GM18858 (cell line): ENCODE measurements around the gene ZNF341.
"Not testable (repeated sequence)": the region's sequence is repeated elsewhere in the genome, so short reads cannot be mapped to it uniquely, and the experiment has no call there.

Experiments
- ATAC-seq: cut with Tn5 transposase; IDR thresholded peaks from one replicate; pipeline ENCODE4 v1.9.1; 2021; ENCODE audit not compliant: unreplicated experiment

Gene ZNF341

DNA sequence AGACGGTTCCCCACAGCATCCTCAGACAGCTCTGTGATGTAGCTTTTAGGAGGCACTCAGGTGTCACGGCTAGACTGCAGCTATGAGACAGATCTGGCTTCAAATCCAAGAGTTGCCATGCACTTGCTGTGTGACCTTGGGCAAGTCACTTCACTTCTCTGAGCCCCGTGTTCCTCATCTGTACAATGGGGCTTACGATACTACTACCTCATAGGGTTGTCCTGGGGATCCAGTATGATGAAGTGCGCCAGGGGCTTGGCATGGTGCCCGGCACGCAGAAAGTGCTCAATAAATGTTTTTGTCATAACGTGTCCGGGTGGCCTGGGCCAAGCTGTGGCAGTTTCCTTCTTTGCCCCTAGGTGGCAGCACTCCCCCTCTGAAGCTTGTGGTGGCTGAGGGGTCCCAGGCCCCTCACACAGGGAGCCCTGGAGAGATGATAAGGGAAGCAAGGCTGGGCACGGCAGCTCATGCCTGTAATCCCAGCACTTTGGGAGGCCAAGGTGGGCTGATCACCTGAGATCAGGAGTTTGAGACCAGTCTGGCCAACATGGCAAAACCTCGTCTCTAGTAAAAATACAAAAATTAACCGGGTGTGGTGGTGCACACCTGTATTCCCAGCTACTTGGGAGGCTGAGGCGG lies 60.3 kb downstream of the ZNF341 start:
- no peak for ATAC-seq

DNA sequence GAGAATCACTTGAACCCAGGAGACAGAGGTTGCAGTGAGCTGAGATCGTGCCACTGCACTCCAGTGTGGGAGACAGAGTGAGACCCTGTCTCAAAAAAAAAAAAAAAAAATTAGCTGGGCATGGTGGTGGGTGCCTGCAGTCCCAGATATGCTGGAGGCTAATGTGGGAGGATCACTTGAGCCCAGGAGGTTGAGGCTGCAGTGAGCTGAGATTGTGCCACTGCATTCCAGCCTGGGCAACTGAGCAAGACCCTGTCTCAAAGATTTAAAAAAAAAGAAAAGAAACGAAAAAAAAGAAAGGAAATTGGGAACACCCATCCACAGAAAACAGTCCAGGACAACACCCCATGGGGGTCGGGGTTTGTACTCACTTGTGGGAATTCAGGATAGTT lies 60.8 kb downstream of the ZNF341 start:
- ATAC-seq = not testable (repeated sequence)

DNA sequence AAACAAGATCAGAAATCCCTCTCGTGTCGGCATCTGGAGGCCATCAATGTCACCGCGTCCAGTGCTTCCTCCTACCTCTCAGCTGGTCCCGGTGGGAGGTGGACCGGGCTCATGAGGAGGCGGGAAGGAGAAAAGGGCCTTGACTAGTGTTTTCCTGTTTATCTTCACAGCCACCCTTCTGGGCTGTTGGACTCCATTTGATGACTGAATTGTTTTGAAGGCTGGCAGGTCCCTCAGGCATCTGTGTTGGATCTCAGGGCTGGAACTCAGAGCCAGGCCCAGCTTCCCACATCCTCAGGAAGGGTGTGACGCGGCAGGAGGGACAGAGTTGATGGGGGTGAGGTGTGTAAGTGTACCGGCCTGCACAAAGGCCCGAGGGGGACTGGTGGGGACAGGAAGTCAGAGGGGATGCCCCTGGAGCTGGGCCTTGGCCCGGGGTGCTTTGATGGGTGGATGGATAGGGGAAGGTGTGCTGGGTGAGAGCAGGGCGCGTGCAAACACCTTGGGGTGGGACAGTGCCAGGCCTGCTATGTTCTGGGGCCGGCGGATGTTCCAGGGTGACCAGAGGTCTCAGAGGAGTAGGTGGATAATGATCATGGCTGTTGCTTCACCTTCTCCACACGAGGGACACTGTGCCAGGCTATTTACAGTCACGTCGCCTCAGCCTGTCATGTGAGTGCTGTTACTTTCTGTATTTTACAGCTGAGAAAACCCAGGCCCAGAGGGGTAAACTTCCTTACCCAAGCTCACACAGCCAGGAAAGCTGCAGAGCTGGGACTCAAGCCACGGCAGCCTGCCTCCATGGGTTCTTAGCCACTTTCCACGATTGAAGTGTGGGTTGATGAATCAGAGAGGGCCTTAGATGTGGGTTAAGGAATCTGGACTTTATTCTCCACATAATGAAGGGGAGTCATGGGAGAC lies 61.5 kb downstream of the ZNF341 start:
- no peak for ATAC-seq

DNA sequence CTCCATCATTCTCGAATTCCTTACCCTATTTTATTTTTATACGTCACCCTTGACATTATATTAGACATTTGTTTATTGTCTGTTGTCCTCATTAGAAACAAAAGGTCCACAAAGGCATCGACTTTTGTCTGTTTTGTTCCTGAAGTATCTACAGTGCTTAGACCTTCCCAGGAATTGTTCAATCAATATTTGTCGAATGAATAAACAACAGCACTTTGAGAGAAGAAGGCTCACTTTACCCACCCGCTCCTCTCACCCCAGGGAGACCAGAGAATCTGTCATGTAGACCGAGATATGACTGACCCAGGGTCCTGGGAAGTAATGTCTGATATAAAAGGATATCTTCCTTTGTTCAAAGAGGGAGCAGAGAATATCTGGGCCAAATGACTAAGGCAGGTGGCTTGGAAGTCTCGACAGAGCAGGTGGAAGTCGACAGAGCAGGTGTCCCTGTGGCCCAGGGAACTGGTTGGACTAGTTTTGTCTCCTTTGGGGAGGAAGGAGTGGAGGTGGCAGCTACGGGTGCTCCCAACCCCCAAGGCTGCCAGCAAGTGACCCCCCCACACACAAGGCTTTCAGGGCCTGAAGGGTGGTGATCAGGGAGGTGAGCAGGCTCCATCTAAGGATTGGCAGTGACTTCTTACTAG lies 64.6 kb downstream of the ZNF341 start:
- no peak for ATAC-seq

DNA sequence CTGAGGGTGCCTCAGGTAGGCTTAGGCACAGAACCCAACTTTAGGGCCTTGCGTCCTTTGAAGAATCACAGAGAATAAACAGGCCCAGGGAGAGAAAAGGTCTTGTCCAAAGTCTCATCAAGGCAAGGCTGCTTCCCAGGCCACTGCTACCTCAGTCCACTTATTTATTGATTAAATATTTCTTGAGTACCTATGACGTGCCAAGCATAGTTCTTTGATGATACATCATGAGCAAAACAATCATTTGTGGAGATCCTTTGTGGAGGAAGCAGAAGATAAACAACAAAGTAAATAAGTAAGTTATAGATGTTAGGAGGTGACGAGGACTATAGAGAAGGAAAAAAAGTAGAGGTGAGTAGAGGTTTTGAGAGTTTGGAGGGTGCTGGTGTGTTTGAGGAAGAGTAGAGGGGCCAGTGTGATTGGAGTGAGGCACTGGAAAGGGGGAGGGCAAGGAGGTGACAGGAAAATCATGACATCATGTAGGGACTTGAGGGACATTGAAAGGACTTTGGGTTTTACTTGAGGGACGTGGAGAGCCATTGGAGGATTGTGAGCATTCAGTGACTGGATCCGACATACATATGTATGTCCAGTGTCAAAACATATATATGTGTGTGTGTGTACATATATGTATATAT lies 65.2 kb downstream of the ZNF341 start:
- ATAC-seq = no peak

DNA sequence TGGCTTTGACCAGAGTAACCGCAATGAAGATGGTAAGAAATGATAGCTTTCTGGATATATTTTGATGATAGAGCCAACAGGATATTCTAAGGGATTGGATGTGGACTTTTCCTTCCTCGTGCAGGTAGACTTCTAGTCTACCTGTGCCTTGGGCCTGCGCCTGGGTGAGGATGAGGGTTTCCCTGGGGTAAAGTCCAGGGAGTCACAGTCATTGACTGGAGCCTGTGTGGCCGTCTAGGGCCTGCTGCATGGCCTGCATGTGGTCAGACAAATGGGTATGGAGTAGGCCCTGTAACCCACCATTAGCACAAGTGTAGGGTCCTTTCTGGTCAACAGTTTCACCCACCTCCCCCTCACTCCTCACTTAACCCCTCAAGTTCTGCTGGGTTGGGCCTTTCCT lies 66.6 kb downstream of the ZNF341 start:
- ATAC-seq = no peak

DNA sequence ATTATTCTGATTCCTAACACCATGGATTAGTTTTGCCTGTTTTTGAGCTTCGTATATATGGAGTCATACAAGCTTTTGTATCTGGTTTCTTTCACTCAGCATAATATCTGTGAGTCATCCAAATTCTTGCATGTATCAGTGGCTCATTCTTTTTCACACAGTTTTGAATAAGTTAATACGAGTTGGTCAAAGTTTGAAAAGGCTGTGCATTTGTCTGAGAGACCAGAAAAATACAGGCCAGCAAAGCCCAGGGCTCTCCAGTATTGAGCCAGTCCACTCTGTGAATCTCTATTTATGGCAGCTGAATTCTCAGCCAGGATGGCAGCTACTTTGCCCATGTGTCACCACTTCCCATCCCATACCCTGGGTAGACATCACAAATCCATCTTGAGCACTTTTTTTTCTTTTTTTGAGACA lies 72.1 kb downstream of the ZNF341 start:
- no peak for ATAC-seq

DNA sequence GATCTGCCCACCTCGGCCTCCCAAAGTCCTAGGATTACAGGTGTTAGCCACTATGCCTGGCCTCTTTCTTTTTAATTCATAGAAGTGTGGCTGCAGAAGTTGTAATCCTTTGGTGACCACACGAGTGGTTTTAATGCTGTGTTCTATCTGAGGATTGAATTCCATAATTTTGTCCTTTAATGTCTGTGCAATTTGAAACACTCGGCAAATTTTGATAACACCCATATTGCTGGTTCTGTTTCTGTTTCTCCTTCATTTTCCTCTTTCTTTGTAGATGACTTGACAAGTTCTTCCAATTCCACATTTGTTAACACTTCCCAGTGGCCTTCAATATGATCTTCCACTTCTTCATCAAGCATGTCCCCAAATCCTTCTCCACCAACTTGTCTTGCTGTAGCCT lies 76.6 kb downstream of the ZNF341 start:
- no peak for ATAC-seq

DNA sequence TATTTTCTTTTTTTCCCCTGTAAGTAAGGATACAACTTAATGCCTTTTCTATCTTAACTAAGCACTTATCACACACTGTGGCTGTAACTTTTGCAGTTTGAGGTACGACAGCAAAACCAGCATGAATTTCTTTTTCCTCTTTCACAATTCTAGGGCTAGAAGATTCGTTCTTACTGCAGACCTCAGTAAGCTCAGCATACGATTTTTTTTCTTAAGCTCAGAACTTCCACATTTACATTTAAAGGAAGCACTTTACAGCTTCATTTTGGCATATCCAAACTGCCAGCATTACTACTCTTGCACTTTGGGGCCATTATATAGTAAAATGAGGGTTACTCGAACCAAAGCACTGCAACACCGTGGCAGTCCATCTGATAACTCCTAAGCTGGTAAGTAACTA lies 78.5 kb downstream of the ZNF341 start:
- no peak for ATAC-seq

DNA sequence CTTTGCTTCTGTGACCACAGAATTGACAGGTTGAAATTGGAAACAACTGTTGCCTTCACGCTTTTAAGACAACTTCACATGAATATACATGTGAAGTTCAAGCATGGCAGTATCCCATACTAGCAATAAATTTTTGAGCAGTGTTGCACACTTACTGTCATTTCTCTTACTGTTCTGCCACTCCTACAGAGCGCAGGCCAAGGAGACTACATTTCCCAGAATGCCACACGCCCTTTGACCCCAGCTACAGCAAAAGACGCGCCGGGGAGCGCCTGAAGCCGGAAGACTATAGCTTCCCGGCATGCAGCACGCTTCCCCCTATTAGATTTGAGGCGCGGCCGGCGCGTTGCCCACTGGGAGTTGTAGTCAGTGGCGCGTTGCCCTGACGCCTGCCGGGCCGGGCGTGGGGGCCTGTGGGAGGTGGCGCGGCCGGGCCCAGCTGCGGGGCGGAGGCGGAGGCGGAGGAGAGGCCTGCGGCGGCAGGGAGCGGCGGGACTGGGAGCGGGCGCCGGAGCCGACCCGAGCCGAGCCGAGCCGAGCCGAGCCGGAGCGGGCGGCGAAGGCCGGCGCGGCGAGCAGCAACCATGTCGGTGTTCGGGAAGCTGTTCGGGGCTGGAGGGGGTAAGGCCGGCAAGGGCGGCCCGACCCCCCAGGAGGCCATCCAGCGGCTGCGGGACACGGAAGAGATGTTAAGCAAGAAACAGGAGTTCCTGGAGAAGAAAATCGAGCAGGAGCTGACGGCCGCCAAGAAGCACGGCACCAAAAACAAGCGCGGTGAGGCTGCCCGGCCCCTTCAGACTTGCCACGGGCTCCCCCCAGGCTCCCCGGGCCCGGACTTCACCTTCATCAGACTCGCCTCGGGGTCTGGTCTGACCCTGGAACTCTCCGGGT lies 79.3 kb downstream of the ZNF341 start, which contains the start of gene CHMP4B:
CHMP4B (plus strand) TSS at position 464 of the 891 bp plus-strand sequence; CDS start at position 585, 121 bp downstream.
- ATAC-seq = peak; percentile 90

DNA sequence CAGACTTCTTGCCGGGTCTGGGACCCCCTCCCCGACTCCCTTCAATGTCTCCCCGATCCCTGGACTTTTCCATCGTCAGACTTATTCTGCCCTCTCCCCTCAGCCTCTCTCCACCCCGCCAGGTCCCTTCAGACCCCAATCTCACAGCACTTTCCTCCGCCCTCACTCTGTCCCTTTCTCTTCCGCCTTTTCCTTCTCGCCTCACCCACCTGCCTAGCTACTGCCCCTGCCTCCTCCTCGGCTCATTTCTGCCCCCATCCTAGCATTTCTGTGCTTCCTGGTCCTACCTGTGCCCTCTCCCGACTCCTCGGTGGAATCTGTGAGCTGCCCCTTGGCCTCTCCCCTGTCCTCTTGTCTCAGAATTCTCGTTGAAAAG lies 80.0 kb downstream of the ZNF341 start:
- no peak for ATAC-seq

DNA sequence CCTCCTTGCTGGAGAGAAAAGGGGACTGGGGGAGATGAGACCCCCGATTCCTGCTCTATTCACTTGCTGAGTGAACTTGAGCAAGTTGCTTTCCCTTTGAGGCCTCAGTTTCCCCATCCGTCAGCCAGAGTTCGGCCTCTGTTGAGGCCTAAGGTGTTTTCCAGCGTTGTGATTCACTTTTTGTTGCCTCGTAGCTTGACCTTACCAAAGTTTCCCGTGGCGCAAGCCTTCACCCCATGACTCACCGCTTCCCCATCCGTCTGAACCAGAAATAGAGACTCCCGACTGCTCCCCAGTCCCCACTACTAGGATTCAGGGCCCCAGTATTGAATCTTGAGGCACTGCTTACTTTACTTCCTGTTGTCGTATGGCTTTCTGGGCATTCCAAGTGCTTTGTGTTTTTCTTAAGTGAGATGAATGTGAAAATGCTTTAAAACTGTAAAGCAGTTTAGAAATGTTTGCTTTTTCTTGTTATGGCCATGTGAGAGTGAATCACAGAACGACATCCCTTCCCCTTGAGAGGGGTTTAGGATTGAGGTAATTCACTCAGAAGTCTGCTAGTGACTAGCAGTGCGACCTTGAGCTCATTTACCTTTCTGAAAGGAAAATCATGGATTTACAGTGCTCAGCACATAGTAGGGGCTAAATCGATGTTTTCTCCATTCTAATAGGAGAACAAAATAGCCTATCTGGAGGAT lies 80.5 kb downstream of the ZNF341 start:
- ATAC-seq = no peak

DNA sequence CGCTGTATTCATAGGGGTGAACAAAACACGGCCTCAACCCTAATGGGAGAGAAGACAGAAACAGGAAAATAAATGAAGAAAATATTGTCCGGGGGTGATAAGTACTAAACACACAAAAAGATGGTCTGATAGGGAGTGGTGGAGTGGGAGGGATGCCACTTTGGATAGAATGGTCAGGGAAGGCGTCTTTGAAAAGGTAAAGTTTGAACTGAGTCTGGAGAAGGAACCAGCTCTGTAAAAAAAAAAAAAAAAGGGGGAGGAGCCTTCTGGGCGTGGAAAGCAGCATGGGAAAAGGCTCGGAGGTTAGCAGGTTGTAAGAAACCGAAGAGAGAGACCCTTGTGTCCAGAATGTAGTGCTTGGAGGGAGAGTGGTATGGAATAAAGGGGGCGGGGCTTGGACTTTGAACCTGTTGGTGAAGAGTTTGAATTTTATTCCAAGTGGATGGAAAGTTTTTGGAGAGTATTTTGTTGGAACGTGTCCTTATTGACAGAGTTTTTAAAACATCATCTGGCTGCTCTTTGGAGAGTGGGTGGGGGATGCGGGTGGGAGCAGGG lies 81.2 kb downstream of the ZNF341 start:
- no peak for ATAC-seq

DNA sequence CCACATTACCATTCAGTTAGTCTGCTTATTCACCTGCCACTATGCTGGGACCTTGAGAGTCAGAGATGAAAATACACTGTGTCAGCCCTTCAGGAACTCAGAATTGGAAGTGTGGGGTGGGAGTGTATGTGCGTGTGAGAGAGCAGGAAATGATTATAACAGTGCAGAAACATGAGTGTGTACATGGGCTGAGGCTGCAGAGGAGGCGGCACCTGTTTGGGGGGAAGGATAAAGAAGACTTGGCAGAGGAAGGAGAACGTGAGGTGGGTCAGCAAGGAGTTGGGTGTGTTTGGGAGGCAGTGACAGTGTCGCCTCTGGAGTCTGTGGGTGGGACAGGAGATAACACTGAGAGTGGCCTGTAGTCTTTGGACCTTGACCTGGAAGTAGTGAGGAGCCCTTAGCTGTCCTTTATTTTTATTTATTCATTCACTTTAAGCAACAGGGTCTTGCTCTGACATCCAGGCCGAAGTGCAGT lies 82.5 kb downstream of the ZNF341 start:
- ATAC-seq = no peak

DNA sequence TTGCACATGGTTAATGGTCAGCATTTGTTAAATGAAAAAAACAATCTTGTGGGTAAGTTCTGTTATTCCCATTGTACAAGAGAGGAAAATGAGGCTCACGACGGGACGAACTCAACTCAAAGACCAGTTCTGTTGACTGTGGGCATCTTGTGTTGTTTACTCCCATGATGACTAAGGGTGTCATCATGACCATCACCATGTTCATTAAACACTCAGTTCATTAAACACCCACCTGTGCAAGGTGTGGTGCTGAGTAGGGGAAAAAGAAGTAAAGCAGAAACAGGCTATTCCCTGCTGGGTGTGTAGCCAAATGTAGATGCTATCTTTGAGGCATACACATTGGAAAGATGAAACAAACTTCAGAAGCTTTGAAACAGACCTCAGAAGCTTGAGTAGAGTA lies 83.9 kb downstream of the ZNF341 start:
- no peak for ATAC-seq

DNA sequence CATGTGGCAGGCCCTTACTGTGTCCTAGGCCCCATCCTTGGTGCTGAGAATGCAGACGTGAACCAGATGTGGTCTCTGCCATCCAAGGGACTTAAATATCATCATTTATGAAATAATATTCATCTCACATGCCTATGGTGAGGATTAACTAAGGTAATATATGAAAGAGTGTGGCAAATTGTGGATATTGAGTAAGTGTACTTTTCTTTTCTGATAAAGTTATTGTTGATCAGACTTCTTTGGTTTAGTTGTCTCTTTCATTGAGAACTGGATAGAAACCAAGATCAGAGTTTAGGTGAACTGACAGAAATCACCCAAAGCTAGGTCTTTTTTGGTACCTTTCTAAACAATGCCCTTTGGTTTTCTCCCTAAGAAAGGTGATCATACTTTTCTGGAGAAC lies 84.4 kb downstream of the ZNF341 start:
- ATAC-seq = no peak

DNA sequence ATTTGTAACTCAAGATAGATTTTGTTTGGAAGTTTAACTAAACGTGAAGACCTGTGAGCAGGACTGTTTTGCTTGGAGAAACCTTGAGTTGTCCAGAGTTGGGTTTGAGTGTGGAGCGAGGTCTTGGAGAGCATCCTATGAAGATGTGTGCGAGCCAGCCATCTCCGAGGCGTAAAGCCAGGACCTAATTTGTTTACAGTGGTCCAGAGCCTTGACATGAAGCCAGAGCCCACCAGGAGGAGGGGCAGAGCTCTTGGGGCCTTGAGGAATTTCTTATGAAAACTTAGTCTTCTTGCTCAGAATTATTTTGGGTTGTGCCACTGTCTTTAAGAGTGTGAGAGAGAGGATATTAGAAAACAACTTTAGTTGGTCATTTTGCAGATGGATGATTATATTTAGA lies 85.6 kb downstream of the ZNF341 start:
- ATAC-seq = no peak

DNA sequence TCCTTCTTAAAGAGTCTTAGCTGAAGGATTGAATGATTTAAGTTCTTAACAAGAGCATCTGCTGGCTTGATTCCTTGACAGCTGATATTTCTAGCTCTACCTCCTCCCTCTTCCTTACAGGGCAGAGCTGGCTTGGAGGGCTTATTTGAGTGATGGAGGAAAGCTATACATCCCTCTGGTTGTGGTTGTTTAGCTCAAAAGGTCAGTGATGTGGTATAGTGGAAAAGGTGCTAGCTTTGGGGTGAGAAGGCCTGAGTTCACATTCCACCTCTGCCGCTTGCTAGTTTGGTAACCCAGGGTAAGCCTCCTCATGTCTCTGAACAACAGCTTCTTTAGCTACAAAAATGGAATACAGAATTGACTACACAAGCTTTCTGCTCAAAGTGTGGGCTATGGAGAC lies 87.7 kb downstream of the ZNF341 start:
- ATAC-seq = no peak

DNA sequence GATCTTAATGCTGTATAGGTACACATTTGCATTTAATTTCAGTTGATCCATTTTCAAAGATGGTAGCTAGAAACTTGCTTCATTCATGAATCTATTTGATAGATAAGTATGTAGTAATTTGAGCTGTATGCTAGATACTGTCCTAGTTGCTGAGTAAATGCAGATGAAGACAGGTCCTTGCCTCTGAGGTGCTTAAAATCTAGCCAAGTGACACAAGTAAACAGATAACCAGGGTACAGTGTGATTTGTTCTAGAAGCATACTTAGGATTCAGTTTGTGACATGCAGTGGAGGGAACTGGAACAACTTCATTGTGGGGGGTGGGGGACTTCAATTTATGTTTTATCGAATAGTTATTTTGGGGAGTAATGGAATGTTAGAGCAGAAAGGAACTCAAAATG lies 88.6 kb downstream of the ZNF341 start:
- no peak for ATAC-seq
